Stimulated activated CD4-positive, alpha-beta T cell treated with anti-CD3 and anti-CD28 coated beads, Interleukin-15, amount 100 ng/mL, for 24 hours (primary cell): Measurements from ENCODE around the gene CYTH4.

Experiments used
- DNase-seq: peaks from one replicate; pipeline ENCODE4 v3.0.0-alpha.2; 2020

CYTH4 gene

GRCh38 chr22:37331856-37332536, 49.7 kb downstream of the CYTH4 start:
- no peak for DNase-seq

DNA sequence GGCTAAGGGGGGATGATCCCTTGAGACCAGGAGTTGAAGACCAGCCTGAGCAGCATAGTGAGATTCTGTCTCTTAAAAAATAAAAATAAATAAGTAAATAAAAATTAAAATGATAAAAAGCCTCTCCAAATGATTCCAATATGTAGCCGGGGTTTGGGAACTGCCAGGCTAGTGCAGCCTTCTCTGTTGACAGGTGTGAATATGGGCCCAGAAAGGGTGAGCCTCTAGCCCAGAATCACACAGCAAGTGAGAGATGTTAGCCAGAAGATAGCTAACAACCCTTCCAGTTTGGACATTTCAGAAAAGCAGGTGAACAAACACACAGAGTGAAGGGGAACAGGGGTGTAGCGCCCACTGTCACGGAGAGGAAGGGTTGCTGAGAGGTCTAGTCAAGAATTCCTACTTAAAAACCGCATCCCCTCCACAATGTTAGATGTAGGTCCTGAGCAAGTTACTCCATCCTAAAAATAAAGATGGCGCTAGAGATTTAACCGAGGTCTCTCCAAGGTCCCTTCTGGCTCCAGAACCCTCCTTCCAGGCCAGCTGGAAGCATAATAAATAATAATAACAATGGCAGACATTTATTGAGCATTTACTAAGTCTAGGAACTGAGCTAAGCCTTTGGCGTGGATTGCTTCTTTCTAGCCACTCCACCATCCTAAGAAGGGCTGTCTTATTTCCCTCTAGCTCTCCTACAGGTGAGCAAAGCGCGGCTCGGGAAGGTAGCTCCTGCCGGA, 51.6 kb downstream of the CYTH4 start:
- no peak for DNase-seq

DNA sequence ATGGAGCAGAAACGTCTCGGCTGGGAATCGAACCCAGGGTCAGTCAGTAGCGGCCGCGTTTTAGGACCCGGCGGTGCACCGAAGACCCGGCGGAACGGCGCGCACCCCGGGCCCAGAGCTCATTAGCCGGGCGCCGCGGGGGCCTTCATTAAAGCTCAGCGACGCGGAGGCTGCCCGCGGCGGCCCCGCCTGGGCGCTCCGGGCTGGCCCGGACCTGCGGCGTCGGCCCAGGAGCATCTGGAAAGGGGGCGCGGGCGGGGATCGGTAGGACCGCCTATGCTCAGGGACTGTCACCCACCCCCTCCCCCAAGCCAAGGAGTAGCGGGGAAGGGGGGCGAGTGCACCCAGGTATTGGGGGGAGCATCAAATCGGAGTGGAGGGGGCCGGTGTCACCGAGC, 52.2 kb downstream of the CYTH4 start:
- DNase-seq: no peak

DNA sequence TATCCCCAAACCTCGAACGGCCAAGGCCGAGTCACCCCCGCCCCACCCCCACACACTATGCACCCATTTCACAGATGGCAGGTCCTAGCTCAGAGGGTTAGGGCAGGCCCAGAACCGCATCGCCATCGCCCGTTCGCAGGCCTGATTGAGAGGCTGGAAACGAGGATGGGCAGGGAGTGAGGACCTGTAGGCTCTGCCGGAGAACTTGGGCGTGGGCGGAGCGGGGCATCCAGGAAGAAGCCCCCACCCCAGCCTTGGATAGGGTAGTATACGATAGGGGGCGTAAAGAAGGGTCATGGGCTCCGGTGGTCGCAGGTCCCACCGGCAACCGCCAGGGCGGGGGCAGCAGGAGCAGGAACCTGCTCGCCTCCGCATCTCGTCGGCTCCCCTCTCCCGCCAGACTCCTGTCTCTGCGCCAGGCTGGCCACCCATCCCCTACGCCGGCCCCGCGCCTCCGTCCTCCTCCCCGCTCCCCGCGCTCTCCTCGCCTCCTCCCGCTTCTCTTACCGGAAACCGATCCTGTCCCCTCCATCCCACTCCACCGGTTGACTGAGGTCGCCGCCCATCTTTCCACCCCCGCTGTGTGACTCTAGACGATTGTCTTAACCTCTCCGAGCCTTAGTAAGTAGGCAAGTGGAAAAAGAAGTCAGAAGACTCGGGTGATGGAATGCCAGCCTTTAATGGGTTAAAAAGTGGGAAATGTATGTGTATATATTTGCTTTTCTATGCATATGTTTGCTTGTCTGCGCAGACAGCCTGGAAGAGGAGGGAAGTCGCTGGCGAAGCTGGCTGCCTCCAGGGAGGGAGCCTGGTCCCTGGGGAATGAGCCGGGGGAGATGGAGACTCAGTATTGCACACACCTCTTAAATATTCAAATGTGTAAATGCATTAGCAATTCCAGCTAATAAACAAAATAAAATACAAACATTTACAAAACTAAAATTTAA, 52.8 kb downstream of the CYTH4 start:
- peak; percentile 23 for DNase-seq

GRCh38 chr22:37335806-37336199, 53.5 kb downstream of the CYTH4 start:
- DNase-seq: no peak

- no peak for DNase-seq
Observed at GRCh38 chr22:37336579-37336978, 54.3 kb downstream of the CYTH4 start.

- DNase-seq: no peak
Observed at GRCh38 chr22:37337204-37337943, 55.1 kb downstream of the CYTH4 start.

DNA sequence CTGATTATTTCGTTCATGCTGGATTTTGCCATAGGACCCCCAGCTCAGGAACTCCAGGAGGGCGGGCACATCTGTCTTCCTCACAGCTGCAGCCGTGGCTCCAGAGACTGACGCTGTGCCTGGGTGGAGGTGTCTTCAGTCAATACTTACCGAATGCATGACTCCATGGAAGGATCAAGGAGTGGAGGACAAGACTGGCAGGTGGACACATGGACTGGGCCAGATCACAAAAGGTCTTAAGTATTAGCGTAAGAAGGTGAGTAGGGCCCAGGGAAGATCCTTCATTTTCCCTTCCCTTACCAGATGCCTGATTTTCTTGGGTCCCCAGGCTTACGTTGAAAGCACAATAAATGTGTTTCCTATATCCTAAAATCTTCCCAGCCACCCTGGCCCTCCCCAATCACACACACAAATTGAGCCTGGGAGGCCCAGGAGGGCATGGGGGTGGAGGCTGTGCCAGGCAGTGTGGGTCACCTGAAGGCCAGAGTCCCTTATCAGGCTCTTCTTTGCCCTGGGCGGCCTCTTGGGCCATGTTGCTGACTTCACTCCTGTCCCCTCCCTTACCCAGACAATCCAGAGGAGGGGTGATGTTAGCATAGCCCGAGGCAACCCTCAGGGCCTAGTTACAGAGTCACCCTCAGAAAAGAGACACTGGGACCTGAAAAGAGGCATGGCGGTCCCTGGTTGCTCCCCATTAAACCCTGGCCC, 56.4 kb downstream of the CYTH4 start:
- no peak for DNase-seq

DNA sequence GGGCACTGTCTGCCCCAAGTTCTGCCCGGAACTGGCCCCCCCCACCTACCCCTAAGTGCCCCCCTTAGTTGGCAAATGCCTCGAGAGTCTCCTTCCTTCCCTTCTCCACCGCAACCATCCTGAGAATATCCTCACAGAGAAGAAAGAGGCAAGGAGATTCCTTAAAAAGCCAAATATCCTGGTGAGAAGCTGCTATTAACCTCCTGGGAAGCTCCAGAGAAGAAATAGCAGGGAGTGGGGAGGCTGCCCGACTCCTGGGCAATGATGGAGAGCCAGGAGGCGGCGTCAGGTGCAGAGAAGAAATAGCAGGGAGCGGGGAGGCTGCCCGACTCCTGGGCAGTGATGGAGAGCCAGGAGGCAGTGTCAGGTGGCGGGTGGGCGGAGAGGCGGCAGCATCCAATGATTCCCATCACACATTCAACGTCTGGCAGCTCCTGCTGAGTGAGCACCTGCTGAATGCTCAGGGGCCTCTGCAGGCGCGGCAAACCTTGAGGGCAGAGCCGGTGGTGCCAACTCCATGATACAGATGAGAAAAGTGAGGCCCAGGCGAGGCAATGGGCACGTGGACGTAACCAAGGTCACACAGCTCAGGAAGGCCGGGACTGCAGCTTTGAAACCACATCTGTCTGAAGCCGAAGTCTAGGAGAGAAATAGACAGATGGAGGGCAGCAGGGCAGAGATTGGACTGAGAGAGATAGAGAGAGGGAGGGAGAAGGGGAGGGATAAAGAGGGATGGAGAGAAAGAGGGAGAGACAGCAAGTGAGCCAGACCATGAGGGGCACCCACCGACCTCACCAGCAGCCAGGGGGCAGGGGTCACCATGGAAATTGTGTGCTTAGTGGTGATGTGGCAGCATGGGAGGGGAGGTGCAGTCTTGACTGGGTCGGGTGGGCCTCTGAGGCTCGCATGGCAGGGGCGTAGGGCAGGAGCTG, 58.3 kb downstream of the CYTH4 start:
- DNase-seq: no peak

DNA sequence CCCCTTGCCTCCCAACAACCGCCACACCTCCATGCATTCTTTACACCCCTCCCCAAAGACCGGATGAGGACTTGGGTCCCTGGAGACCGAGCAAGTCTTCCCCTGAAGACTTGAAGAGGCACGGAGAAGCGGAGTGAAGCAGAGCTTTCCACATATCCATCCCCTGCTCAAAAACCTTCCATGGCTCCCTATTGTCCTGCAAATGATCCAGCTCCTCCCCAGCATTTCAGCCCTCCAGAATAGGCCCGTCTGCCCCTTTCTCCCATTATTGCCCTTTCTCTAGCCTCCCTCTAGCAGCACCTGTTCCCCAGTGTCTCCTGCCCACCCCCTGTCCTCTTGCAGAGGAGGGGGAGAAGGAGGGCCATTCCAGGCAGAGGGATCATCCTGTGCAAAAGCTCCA, 59.8 kb downstream of the CYTH4 start:
- DNase-seq: no peak

- DNase-seq: no peak
Observed at GRCh38 chr22:37343348-37343747, 61.0 kb downstream of the CYTH4 start.

- no peak for DNase-seq
Observed at GRCh38 chr22:37343863-37344734, 61.8 kb downstream of the CYTH4 start.

DNA sequence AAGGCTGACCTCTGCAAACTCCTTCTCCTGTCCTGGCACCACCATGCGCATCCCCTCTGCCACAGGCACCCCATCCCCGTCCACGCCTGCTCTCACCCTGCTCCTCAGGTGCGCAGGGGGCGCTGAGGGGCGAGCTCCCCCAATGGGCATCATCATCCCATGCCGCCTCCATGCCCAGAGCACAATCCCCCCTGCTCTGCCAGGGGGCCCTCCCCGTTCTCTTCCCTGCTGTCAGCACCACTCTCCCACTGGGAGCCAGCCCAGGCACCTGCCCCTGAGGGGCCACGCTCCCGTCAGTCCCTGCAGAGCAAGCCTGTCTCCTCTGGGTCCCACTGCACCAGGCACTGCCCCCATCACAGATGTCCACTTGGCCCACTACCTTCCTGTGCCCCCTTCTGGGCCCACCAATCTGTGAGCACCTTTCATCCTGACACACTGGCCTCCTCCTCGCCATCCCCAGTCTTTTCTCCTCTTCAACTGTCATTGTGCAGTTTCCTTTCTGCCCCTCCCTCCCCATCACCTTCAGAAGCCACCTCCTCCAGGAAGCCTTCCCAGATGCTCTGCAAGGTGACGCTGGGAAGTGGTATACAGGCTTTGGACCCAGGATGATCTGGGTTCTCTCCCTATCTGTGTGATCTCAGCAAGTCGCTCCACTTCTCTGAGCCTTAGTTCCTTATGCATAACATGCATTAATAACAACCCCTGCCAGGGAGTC, 62.6 kb downstream of the CYTH4 start:
- DNase-seq: no peak

GRCh38 chr22:37345863-37346504, 63.7 kb downstream of the CYTH4 start:
- DNase-seq: no peak

- DNase-seq: no peak
Observed at GRCh38 chr22:37346505-37346895, 64.2 kb downstream of the CYTH4 start.

- no peak for DNase-seq
Observed at GRCh38 chr22:37349043-37349814, 66.9 kb downstream of the CYTH4 start.

- no peak for DNase-seq
Observed at GRCh38 chr22:37351232-37351631, 68.9 kb downstream of the CYTH4 start.

GRCh38 chr22:37352481-37352880, 70.2 kb downstream of the CYTH4 start:
- no peak for DNase-seq
